ENCODE data around the gene IRF7.

GRCh38 chr11:589798-590197 lies 26.0 kb downstream of the IRF7 start:
- TF ChIP-seq CTCF (IDR thresholded peaks at IDR 0.05; ENCODE audit: low read depth, low read length) (no peak), MYC (IDR thresholded peaks at IDR 0.05; ENCODE audit: low read depth, low read length) (no peak)
